Osteoblast (primary cell): ENCODE measurements around the gene SRC. TPM values are rescaled to one million over a fixed set of nuclear protein-coding genes. Genes with fewer than 3 reads are reported as not detected.

ENCODE experiments used
- DNase-seq: peaks from one replicate; pipeline ENCODE4 v3.0.0; 2011; ENCODE audit warnings: low spot score, mixed read lengths; ENCODE audit not compliant: insufficient read length; ENCODE audit errors: missing footprints
- H2AFZ ChIP-seq: 2 replicates; pipeline ENCODE4 v1.6.0; 2011; ENCODE audit warnings: mild to moderate bottlenecking, low read length
- H3K27ac ChIP-seq: 2 replicates; pipeline ENCODE4 v1.5.1; 2011; ENCODE audit warnings: mild to moderate bottlenecking, low read depth, low read length, moderate library complexity
- H3K27me3 ChIP-seq: 2 replicates; pipeline ENCODE4 v1.6.0; 2012; ENCODE audit warnings: mild to moderate bottlenecking, control low read depth, inconsistent platforms, low read length, moderate library complexity; ENCODE audit not compliant: insufficient read depth
- H3K36me3 ChIP-seq: 2 replicates; pipeline ENCODE4 v1.5.1; 2011; ENCODE audit warnings: mild to moderate bottlenecking, low read length, control low read depth, moderate library complexity; ENCODE audit not compliant: insufficient read depth
- H3K4me1 ChIP-seq: 2 replicates; pipeline ENCODE4 v1.5.1; 2011; ENCODE audit warnings: mild to moderate bottlenecking, low read length, control low read depth, moderate library complexity; ENCODE audit not compliant: insufficient read depth
- H3K4me2 ChIP-seq: 2 replicates; pipeline ENCODE4 v1.6.0; 2011; ENCODE audit warnings: mild to moderate bottlenecking, low read length; ENCODE audit not compliant: insufficient read depth
- H3K4me3 ChIP-seq: fragments of 200-600 bp; sonication (generic); 3 replicates; pipeline ENCODE4 v1.5.1; 2012; ENCODE audit warnings: mild to moderate bottlenecking, low read length, inconsistent platforms; ENCODE audit not compliant: insufficient read depth
- H3K79me2 ChIP-seq: 2 replicates; pipeline ENCODE4 v1.6.0; 2012; ENCODE audit warnings: mild to moderate bottlenecking, low read length, control low read depth, inconsistent platforms; ENCODE audit not compliant: insufficient read depth
- H3K9me3 ChIP-seq: 2 replicates; pipeline ENCODE4 v1.5.1; 2011; ENCODE audit warnings: low read depth, low read length, control low read depth
- H4K20me1 ChIP-seq: 2 replicates; pipeline ENCODE4 v1.6.0; 2012; ENCODE audit warnings: mild to moderate bottlenecking, low read length, control low read depth; ENCODE audit not compliant: insufficient read depth
- total RNA-seq: library from RNA; depleted of rRNA; stranded (reverse); fragments of >200 nt; gene quantifications from 2 replicates; pipeline ENCODE4 v1.2.3, GENCODE V29; 2012
- TF ChIP-seq, protein P1 (sequence below): IDR thresholded peaks from 2 replicates; pipeline ENCODE4 v1.5.1; 2011; ENCODE audit warnings: mild to moderate bottlenecking, low read depth, low read length, moderate library complexity; ENCODE audit errors: extremely low read depth

SRC gene
- total RNA-seq, 1 donor, result 22.4 TPM

DNA sequence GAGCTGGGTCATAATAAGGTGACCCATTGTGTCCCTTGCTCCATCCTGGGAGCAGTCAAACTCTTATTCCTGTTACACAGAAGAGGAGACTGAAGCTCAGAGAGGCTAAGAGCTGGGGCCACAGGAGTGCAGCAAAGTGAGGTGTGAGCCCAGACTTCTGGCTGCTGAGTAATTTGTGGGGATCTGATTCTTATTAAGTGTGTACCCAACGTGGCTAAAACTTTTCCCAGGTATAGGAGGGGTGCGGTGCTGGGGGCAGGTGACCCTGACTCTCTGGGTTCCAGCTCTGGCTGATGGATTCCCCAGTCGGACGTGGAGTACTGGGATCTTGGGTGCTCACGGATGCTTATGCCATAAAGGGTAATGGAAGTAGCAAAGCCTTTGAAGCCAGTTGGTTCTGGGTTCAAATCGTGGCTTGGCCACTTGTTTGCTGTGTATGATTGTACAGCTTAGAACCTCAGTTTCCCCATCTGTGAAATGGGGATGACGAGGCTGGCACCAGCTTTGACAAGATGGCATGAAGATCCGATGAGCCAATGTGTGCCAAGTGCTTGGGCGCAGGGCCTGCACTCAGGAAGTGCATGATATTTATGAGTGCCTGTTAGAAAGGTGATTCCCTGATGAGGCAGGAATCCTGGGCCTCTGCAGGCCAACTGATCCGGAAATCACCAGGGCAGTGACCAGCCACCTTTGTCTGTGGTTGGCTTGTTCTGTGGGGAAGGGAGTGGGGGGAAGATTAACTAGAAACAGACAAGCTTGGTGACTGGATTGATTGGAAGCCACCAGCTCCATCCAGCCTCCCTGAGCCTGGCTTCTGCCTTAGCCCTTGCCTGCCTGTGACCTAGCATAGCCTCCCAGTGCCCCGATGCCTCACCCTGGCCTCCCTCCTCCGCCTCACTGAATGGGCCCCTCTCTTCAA, 6.0 kb downstream of the SRC start:
- no peak overlapping the region for H3K27ac ChIP-seq
- H3K36me3 ChIP-seq, result peaks cover 21% of the 10 kb centered on the region
- no peak overlapping the region for H2AFZ ChIP-seq
- H3K4me3 ChIP-seq, result no peak overlapping the region
- peaks cover 87% of the 10 kb centered on the region for H4K20me1 ChIP-seq
- H3K9me3 ChIP-seq, result no peaks in the 10 kb centered on the region
- peaks cover 100% of the 10 kb centered on the region for H3K79me2 ChIP-seq
- no peaks in the 10 kb centered on the region for H3K27me3 ChIP-seq
- peaks cover 23% of the 10 kb centered on the region for H3K4me1 ChIP-seq
- no peak overlapping the region for H3K4me2 ChIP-seq
- DNase-seq, result peak; percentile 48
- TF ChIP-seq, protein P1, sequence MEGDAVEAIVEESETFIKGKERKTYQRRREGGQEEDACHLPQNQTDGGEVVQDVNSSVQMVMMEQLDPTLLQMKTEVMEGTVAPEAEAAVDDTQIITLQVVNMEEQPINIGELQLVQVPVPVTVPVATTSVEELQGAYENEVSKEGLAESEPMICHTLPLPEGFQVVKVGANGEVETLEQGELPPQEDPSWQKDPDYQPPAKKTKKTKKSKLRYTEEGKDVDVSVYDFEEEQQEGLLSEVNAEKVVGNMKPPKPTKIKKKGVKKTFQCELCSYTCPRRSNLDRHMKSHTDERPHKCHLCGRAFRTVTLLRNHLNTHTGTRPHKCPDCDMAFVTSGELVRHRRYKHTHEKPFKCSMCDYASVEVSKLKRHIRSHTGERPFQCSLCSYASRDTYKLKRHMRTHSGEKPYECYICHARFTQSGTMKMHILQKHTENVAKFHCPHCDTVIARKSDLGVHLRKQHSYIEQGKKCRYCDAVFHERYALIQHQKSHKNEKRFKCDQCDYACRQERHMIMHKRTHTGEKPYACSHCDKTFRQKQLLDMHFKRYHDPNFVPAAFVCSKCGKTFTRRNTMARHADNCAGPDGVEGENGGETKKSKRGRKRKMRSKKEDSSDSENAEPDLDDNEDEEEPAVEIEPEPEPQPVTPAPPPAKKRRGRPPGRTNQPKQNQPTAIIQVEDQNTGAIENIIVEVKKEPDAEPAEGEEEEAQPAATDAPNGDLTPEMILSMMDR, result no peak

DNA sequence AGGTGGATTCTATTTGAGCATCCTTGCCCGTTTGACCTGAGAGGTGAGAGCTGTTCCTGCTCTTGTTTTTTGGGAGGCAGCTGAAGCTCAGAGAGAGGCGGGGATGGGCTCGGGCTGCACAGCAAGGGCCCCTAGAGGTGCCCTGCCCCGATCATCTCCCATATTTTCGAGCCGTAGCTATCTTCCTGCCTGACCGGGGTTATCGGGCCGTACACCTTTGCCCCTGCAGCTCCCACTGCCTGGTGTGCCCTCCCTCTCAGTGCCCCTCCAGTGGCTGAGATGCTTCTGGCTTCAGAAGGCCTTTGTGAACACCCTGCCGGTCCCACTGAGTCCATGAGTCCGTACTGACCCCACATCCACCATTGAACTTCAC, 6.7 kb downstream of the SRC start:
- Histone ChIP-seq H3K4me2 (no peak overlapping the region), H3K36me3 (peaks cover 21% of the 10 kb centered on the region), H3K79me2 (peaks cover 100% of the 10 kb centered on the region), H3K27me3 (no peaks in the 10 kb centered on the region), H3K9me3 (no peaks in the 10 kb centered on the region), H3K4me1 (peaks cover 19% of the 10 kb centered on the region), H3K27ac (no peak overlapping the region), H3K4me3 (no peak overlapping the region), H2AFZ (no peak overlapping the region), H4K20me1 (peaks cover 92% of the 10 kb centered on the region)
- TF ChIP-seq, protein P1, result no peak
- peak; percentile 27 for DNase-seq

DNA sequence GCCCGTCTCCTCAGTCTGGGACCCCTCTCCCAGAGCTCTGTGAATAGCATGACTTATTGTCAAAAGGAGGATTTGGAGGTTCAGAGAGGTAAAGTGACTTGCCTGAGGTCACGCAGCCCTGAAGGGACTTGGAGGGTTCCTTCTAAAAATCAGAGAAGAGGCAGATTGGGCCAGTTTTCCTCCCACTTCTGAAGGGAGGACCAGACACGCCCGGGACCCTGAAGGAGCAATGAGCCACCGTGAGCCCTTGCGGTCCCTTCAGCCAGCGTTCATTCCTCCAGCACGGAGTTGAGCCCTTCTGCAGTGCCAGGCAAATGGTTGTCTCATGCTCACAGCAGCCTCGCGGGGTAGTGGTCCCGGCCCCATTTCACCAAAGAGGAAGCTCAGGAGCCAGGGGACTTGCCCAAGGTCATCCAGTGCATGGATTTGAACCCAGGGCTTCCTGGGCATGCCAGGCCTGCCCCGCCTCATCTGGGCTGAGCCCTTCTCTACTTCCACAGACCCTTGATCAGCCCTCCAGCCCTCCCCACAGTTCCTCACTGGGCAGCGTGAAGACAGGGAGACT, 7.4 kb downstream of the SRC start:
- no peaks in the 10 kb centered on the region for H3K27me3 ChIP-seq
- TF ChIP-seq, protein P1, result no peak
- DNase-seq, result no peak
- H4K20me1 ChIP-seq, result peaks cover 93% of the 10 kb centered on the region
- no peak overlapping the region for H2AFZ ChIP-seq
- no peak overlapping the region for H3K4me3 ChIP-seq
- H3K9me3 ChIP-seq, result no peaks in the 10 kb centered on the region
- peaks cover 21% of the 10 kb centered on the region for H3K36me3 ChIP-seq
- H3K4me1 ChIP-seq, result peaks cover 19% of the 10 kb centered on the region
- H3K4me2 ChIP-seq, result no peak overlapping the region
- no peak overlapping the region for H3K27ac ChIP-seq
- H3K79me2 ChIP-seq, result peaks cover 100% of the 10 kb centered on the region
